HG02885 (cell line): Measurements from ENCODE around the gene IFNA1.
"Not testable (repeated sequence)": the region's sequence is repeated elsewhere in the genome, so short reads cannot be mapped to it uniquely, and the experiment has no call there.

Experiments used
- ATAC-seq: cut with Tn5 transposase; IDR thresholded peaks from one replicate; pipeline ENCODE4 v1.9.1; 2021; ENCODE audit warnings: mild to moderate bottlenecking; ENCODE audit not compliant: unreplicated experiment, poor library complexity

The IFNA1 gene

GRCh38 chr9:21443849-21444625, 3.8 kb downstream of the IFNA1 start:
- ATAC-seq, result peak; percentile 89

GRCh38 chr9:21449312-21449711, 9.1 kb downstream of the IFNA1 start:
- ATAC-seq, result not testable (repeated sequence)

GRCh38 chr9:21450733-21451394, 10.6 kb downstream of the IFNA1 start:
- no peak for ATAC-seq

- no peak for ATAC-seq
Measured at GRCh38 chr9:21452681-21453080, 12.4 kb downstream of the IFNA1 start.

- no peak for ATAC-seq
Measured at GRCh38 chr9:21454149-21454548, 13.9 kb downstream of the IFNA1 start.

GRCh38 chr9:21455320-21455719, 15.1 kb downstream of the IFNA1 start:
- ATAC-seq, result peak; percentile 97

GRCh38 chr9:21461377-21461776, 21.1 kb downstream of the IFNA1 start:
- ATAC-seq, result no peak

GRCh38 chr9:21465138-21465537, 24.9 kb downstream of the IFNA1 start:
- ATAC-seq, result no peak

- ATAC-seq, result peak; percentile 87
Measured at GRCh38 chr9:21465859-21466518, 25.8 kb downstream of the IFNA1 start.

- ATAC-seq, result no peak
Measured at GRCh38 chr9:21470126-21470525, 29.9 kb downstream of the IFNA1 start.

GRCh38 chr9:21473236-21473635, 33.0 kb downstream of the IFNA1 start:
- ATAC-seq, result no peak

- ATAC-seq, result peak; percentile 50
Measured at GRCh38 chr9:21477466-21477865, 37.2 kb downstream of the IFNA1 start.

GRCh38 chr9:21479152-21479702, 39.0 kb downstream of the IFNA1 start:
- ATAC-seq, result no peak

- no peak for ATAC-seq
Measured at GRCh38 chr9:21481470-21482056, 41.3 kb downstream of the IFNA1 start.

- ATAC-seq, result no peak
Measured at GRCh38 chr9:21482213-21482612, 42.0 kb downstream of the IFNA1 start, which contains the start of gene IFNE. TSS of gene IFNE (minus strand) at chr9:21482313. CDS start at chr9:21481694, 619 bp downstream.
